H9 (cell line): ENCODE results near the gene OGFOD3. TPM values are rescaled to one million over a fixed set of nuclear protein-coding genes. Genes with fewer than 3 reads are reported as not detected.

Experiments
- DNase-seq: peaks from one replicate; pipeline ENCODE4 v3.0.0-alpha.2; 2017
- H2AFZ ChIP-seq: one replicate; pipeline ENCODE4 v1.6.1; 2013; ENCODE audit warnings: mild to moderate bottlenecking, low read length, control low read depth, moderate library complexity
- H2AK5ac ChIP-seq: 2 replicates; pipeline ENCODE4 v1.6.1; 2013; ENCODE audit warnings: low read length, control low read depth, mixed read lengths; ENCODE audit not compliant: insufficient read length
- H2BK120ac ChIP-seq: one replicate; pipeline ENCODE4 v1.6.1; 2013; ENCODE audit warnings: low read depth, mild to moderate bottlenecking, low read length, control low read depth, inconsistent platforms; ENCODE audit not compliant: poor library complexity, severe bottlenecking
- H2BK12ac ChIP-seq: 2 replicates; pipeline ENCODE4 v1.6.1; 2013; ENCODE audit warnings: low read length, control low read depth, mixed read lengths, low read depth; ENCODE audit not compliant: insufficient read length
- H2BK15ac ChIP-seq: 2 replicates; pipeline ENCODE4 v1.6.1; 2013; ENCODE audit warnings: low read depth, low read length, control low read depth
- H2BK20ac ChIP-seq: one replicate; pipeline ENCODE4 v1.6.1; 2013; ENCODE audit warnings: low read depth, mild to moderate bottlenecking, low read length, control low read depth, inconsistent platforms; ENCODE audit not compliant: poor library complexity, severe bottlenecking
- H2BK5ac ChIP-seq: 2 replicates; pipeline ENCODE4 v1.6.1; 2013; ENCODE audit warnings: low read length, control low read depth, mixed read lengths; ENCODE audit not compliant: insufficient read length
- H3K14ac ChIP-seq: 2 replicates; pipeline ENCODE4 v1.6.1; 2013; ENCODE audit warnings: low read length, control low read depth; ENCODE audit not compliant: insufficient read depth
- H3K18ac ChIP-seq: 2 replicates; pipeline ENCODE4 v1.6.1; 2013; ENCODE audit warnings: low read depth, mild to moderate bottlenecking, mixed read lengths, low read length, control low read depth; ENCODE audit not compliant: insufficient read length
- H3K23ac ChIP-seq: 2 replicates; pipeline ENCODE4 v1.6.1; 2013; ENCODE audit warnings: low read length, control low read depth, mixed read lengths, low read depth; ENCODE audit not compliant: insufficient read length
- H3K23me2 ChIP-seq: 2 replicates; pipeline ENCODE4 v1.6.1; 2013; ENCODE audit warnings: low read depth, mild to moderate bottlenecking, mixed read lengths, low read length, control low read depth; ENCODE audit not compliant: insufficient read length, poor library complexity, severe bottlenecking
- H3K27ac ChIP-seq: 2 replicates; pipeline ENCODE4 v1.5.1; 2013; ENCODE audit warnings: low read length, control low read depth, mixed read lengths, low read depth; ENCODE audit not compliant: insufficient read length
- H3K27me3 ChIP-seq: 2 replicates; pipeline ENCODE4 v1.6.1; 2013; ENCODE audit warnings: low read length, control low read depth, inconsistent platforms; ENCODE audit not compliant: insufficient read depth
- H3K4ac ChIP-seq: 2 replicates; pipeline ENCODE4 v1.6.1; 2013; ENCODE audit warnings: low read depth, mild to moderate bottlenecking, control low read depth, inconsistent platforms, low read length, moderate library complexity
- H3K4me1 ChIP-seq: 2 replicates; pipeline ENCODE4 v1.6.1; 2013; ENCODE audit warnings: low read length, control low read depth, inconsistent platforms; ENCODE audit not compliant: insufficient read depth
- H3K4me2 ChIP-seq: 2 replicates; pipeline ENCODE4 v1.6.1; 2013; ENCODE audit warnings: low read length, control low read depth, mixed read lengths; ENCODE audit not compliant: insufficient read length, insufficient read depth
- H3K56ac ChIP-seq: 2 replicates; pipeline ENCODE4 v1.6.1; 2013; ENCODE audit warnings: low read depth, mild to moderate bottlenecking, mixed read lengths, low read length, control low read depth; ENCODE audit not compliant: insufficient read length
- H3K79me1 ChIP-seq: 2 replicates; pipeline ENCODE4 v1.6.1; 2013; ENCODE audit warnings: low read depth, mild to moderate bottlenecking, moderate library complexity, low read length, control low read depth, inconsistent platforms; ENCODE audit not compliant: insufficient read depth, poor library complexity, severe bottlenecking
- H3K79me2 ChIP-seq: 2 replicates; pipeline ENCODE4 v1.6.1; 2013; ENCODE audit warnings: low read length, control low read depth, inconsistent platforms; ENCODE audit not compliant: insufficient read depth
- H3K9ac ChIP-seq: 2 replicates; pipeline ENCODE4 v1.6.1; 2013; ENCODE audit warnings: low read length, control low read depth, mixed read lengths; ENCODE audit not compliant: insufficient read length; ENCODE audit errors: extremely low read depth
- H3K9me3 ChIP-seq: one replicate; pipeline ENCODE4 v1.6.1; 2013; ENCODE audit warnings: low read depth, low read length, inconsistent platforms; ENCODE audit not compliant: control insufficient read depth
- H3T11ph ChIP-seq: one replicate; pipeline ENCODE4 v1.6.1; 2013; ENCODE audit warnings: mild to moderate bottlenecking, low read length, control low read depth, inconsistent platforms
- H4K20me1 ChIP-seq: one replicate; pipeline ENCODE4 v1.6.1; 2013; ENCODE audit not compliant: control insufficient read depth, insufficient read length, insufficient read depth
- H4K5ac ChIP-seq: 2 replicates; pipeline ENCODE4 v1.6.1; 2013; ENCODE audit warnings: low read depth, mild to moderate bottlenecking, mixed read lengths, low read length, control low read depth; ENCODE audit not compliant: insufficient read length
- H4K8ac ChIP-seq: replicated peaks from 2 replicates; pipeline ENCODE4 v1.6.1; 2013; ENCODE audit warnings: low read length, control low read depth, mixed read lengths, low read depth; ENCODE audit not compliant: insufficient read length
- H4K91ac ChIP-seq: 2 replicates; pipeline ENCODE4 v1.6.1; 2013; ENCODE audit warnings: low read depth, mild to moderate bottlenecking, moderate library complexity, mixed read lengths, low read length, control low read depth; ENCODE audit not compliant: insufficient read length
- H3K27ac Mint-ChIP-seq, 3 experiments: 2 replicates in 2 of 3; 3 replicates in 1 of 3; pipeline ENCODE4 v1.8.0; 2020 to 2021; ENCODE audit warnings: mixed read lengths in 3 of 3, mild to moderate bottlenecking in 1 of 3, moderate library complexity in 1 of 3
- H3K27me3 Mint-ChIP-seq: 2 replicates; pipeline ENCODE4 v1.8.0; 2021; ENCODE audit warnings: low read depth, mild to moderate bottlenecking, moderate library complexity, mixed read lengths
- H3K36me3 Mint-ChIP-seq, 3 experiments: 2 replicates in 2 of 3; 3 replicates in 1 of 3; pipeline ENCODE4 v1.8.0; 2020 to 2021; ENCODE audit warnings: low read depth in 3 of 3, mixed read lengths in 3 of 3; ENCODE audit not compliant: insufficient read depth in 1 of 3
- H3K4me1 Mint-ChIP-seq, 2 experiments: 2 replicates each; pipeline ENCODE4 v1.8.0; 2020; ENCODE audit warnings: mixed read lengths in 2 of 2
- H3K4me3 Mint-ChIP-seq, 2 experiments: 2 replicates in 1 of 2; 3 replicates in 1 of 2; pipeline ENCODE4 v1.8.0; 2020 to 2021; ENCODE audit warnings: mild to moderate bottlenecking in 2 of 2, mixed read lengths in 2 of 2, moderate library complexity in 1 of 2
- H3K9me3 Mint-ChIP-seq, 2 experiments: 2 replicates in 1 of 2; 3 replicates in 1 of 2; pipeline ENCODE4 v1.8.0; 2020; ENCODE audit warnings: mild to moderate bottlenecking in 2 of 2, mixed read lengths in 2 of 2, moderate library complexity in 1 of 2
- CTCF ChIP-seq: fragments of 200-600 bp; sonication (generic); conservative IDR thresholded peaks from 3 replicates; pipeline ENCODE4 v1.8.0; 2021; ENCODE audit warnings: antibody characterized with exemption, mild to moderate bottlenecking
- WGBS: extraction: QIAGEN DNeasy Blood & Tissue Kit; methylation state at CpG from one replicate; pipeline ENCODE4 v1.1.7; 2013; ENCODE audit warnings: missing lambda C conversion rate, low lambda C conversion rate, mixed read lengths; ENCODE audit not compliant: insufficient read length; ENCODE audit errors: extremely low coverage; 5-methylcytosine and 5-hydroxymethylcytosine counted together
- total RNA-seq: library from RNA; stranded (reverse); gene quantifications from 2 replicates; pipeline ENCODE4 v1.2.1, GENCODE V29; 2021

OGFOD3 gene
- total RNA-seq, 1 experiment from 2014 or later: 27.8 TPM

GRCh38 chr17:82444284-82444893 is 26.0 kb upstream of the OGFOD3 start:
- no peaks in the 10 kb centered on the region for H3K27me3 ChIP-seq
- no peak overlapping the region for H2BK12ac ChIP-seq
- no peak overlapping the region for H3K27ac ChIP-seq
- H3K56ac ChIP-seq: no peak overlapping the region
- DNase-seq: no peak
- H3K9me3 ChIP-seq: no peaks in the 10 kb centered on the region
- Mint-ChIP-seq H3K27ac (no peak overlapping the region), H3K36me3 (peaks cover 4 to 26% (median 23%) of the 10 kb centered on the region in 3 experiments; a peak in 6 of 7 replicates), H3K27me3 (no peaks in the 10 kb centered on the region), H3K9me3 (no peaks in the 10 kb centered on the region; a peak in 1 of 5 replicates), H3K4me1 (peaks cover 8 to 25% of the 10 kb centered on the region in 2 experiments), H3K4me3 (no peak overlapping the region)
- H3K9ac ChIP-seq: no peak overlapping the region
- no peak overlapping the region for H3T11ph ChIP-seq
- no peaks in the 10 kb centered on the region for H4K20me1 ChIP-seq
- H2BK5ac ChIP-seq: no peak overlapping the region
- H3K79me1 ChIP-seq: no peaks in the 10 kb centered on the region
- H2BK120ac ChIP-seq: no peak overlapping the region
- no peaks in the 10 kb centered on the region for H3K79me2 ChIP-seq
- H3K4me2 ChIP-seq: no peak overlapping the region
- no peak overlapping the region for H4K8ac ChIP-seq
- no peak overlapping the region for H2AFZ ChIP-seq
- no peaks in the 10 kb centered on the region; the same call in 1 of the 2 replicates for H3K4me1 ChIP-seq
- no peak overlapping the region for H3K18ac ChIP-seq
- no peak overlapping the region for H4K91ac ChIP-seq
- H2BK20ac ChIP-seq: no peak overlapping the region
- no peak overlapping the region for H4K5ac ChIP-seq
- no peak overlapping the region for H2BK15ac ChIP-seq
- no peak overlapping the region for H3K4ac ChIP-seq
- TF ChIP-seq CTCF: no peak
- H2AK5ac ChIP-seq: no peak overlapping the region
- no peaks in the 10 kb centered on the region for H3K23me2 ChIP-seq
- H3K14ac ChIP-seq: no peak overlapping the region
- no CpG with 5 or more reads among the region's 35 CpGs for WGBS
- no peak overlapping the region for H3K23ac ChIP-seq
